Ascending aorta (tissue), 2 donors: ENCODE results near the gene LCOR. TPM values are rescaled to one million over a fixed set of nuclear protein-coding genes. Genes with fewer than 3 reads are reported as not detected.

Experiments used
- DNase-seq, 2 donors: peaks; one replicate each; pipeline ENCODE4 v3.0.0-alpha.2; 2019; ENCODE audit warnings: low spot score in 2 of 2
- H3K27ac ChIP-seq, 2 donors: fragments of 200-600 bp; sonication (generic); one replicate each; pipeline ENCODE4 v1.5.1; 2016 to 2017; ENCODE audit warnings: mild to moderate bottlenecking in 1 of 2
- H3K27me3 ChIP-seq: fragments of 200-600 bp; sonication (generic); one replicate; pipeline ENCODE4 v1.5.1; 2017
- H3K36me3 ChIP-seq, 2 donors: fragments of 200-600 bp; sonication (generic); one replicate each; pipeline ENCODE4 v1.5.1; 2016
- H3K4me1 ChIP-seq, 2 donors: fragments of 200-600 bp; sonication (generic); one replicate each; pipeline ENCODE4 v1.5.1; 2016 to 2017; ENCODE audit warnings: mild to moderate bottlenecking in 1 of 2
- H3K4me3 ChIP-seq, 2 donors: fragments of 200-600 bp; sonication (generic); one replicate each; pipeline ENCODE4 v1.5.1; 2016 to 2017; ENCODE audit warnings: mild to moderate bottlenecking in 1 of 2
- H3K9me3 ChIP-seq, 2 donors: fragments of 200-600 bp; sonication (generic); one replicate each; pipeline ENCODE4 v1.5.1; 2016
- intact Hi-C: fragments of 100-400 bp; cut with DNase I; formaldehyde crosslinking; loops from one replicate; pipeline ENCODE4 v1.15.1; 2023
- total RNA-seq: library from RNA; depleted of rRNA; stranded (reverse); fragments of >200 nt; gene quantifications from one replicate; pipeline ENCODE4 v1.1.0, GENCODE V29; 2016
- TF ChIP-seq, protein P1 (sequence below), 3 experiments: fragments of 200-600 bp in 2 of 3; fragments of 450-650 bp in 1 of 3; sonication (generic) in 2 of 3; IDR thresholded peaks; one replicate each; pipeline ENCODE4 v1.5.1; 2016 to 2019; ENCODE audit warnings: antibody characterized with exemption in 3 of 3, mild to moderate bottlenecking in 1 of 3, moderate library complexity in 1 of 3

The LCOR gene
- total RNA-seq, 1 donor from 2014 or later = 7.5 TPM

DNA sequence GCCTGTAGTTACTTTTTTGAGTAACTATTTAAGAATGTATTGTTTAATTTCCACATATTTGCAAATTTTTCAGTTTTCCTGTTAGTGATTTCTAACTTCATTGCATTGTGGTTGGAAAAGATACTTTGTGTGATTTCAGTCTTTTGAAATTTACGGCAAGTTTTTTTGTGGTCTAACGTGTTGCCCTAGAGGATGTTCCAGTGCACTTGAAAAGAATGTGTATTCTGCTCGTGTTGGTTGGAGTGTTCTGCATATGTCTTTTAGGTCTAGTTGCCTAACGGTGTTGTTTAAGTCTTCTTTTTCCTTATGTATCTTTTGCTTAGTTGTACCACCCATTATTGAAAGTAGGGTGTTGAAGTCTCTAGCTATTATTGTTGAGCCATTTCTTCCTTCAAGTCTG is 59.7 kb downstream of the LCOR start:
- H3K4me3 ChIP-seq = no peak overlapping the region
- no peak overlapping the region for H3K27ac ChIP-seq
- H3K27me3 ChIP-seq = no peaks in the 10 kb centered on the region
- intact Hi-C loops = no loop called here
- no peaks in the 10 kb centered on the region for H3K9me3 ChIP-seq
- TF ChIP-seq, protein P1, sequence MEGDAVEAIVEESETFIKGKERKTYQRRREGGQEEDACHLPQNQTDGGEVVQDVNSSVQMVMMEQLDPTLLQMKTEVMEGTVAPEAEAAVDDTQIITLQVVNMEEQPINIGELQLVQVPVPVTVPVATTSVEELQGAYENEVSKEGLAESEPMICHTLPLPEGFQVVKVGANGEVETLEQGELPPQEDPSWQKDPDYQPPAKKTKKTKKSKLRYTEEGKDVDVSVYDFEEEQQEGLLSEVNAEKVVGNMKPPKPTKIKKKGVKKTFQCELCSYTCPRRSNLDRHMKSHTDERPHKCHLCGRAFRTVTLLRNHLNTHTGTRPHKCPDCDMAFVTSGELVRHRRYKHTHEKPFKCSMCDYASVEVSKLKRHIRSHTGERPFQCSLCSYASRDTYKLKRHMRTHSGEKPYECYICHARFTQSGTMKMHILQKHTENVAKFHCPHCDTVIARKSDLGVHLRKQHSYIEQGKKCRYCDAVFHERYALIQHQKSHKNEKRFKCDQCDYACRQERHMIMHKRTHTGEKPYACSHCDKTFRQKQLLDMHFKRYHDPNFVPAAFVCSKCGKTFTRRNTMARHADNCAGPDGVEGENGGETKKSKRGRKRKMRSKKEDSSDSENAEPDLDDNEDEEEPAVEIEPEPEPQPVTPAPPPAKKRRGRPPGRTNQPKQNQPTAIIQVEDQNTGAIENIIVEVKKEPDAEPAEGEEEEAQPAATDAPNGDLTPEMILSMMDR (IDR thresholded peaks at IDR 0.05) = no peak
- no peaks in the 10 kb centered on the region for H3K4me1 ChIP-seq
- DNase-seq = no peak
- H3K36me3 ChIP-seq = peaks cover 0 to 2% of the 10 kb centered on the region in 2 donors

DNA sequence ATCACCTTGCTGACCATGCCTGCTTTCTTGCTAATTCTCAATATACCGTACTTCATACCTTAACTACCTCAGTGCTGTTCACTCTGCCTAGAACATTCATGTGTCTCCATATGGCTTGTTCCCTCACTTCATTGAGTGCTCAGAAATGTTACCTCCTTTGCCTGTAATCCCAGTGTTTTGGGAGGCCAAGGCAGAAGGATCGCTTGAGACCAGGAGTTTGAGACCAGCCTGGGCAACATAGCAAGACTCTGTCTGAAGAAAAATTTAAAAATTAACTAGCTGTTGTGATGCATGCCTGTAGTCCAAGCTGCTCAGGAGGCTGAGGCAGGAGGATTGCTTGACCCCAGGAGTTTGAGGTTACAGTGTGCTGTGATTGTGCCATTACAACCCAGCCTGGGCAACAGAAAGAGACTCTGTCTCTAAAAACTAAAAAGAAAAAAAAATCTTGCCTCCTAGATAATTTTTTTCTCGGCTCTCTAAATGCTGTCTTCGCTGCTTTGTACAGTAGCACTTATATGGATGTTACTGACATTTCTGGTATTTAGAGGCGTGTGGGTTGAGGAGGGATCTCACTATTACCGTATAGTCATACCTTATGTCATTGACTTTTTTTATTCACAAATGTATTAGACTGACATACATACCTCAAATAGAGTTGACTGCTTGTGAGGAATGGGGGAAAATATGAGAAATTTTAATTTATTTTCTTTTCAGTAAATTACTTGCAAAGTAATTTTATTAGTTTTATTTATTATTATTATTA is 63.7 kb downstream of the LCOR start:
- no peak for DNase-seq
- Histone ChIP-seq H3K4me3 (no peak overlapping the region), H3K4me1 (no peaks in the 10 kb centered on the region), H3K9me3 (no peaks in the 10 kb centered on the region), H3K27me3 (no peaks in the 10 kb centered on the region), H3K27ac (no peak overlapping the region), H3K36me3 (no peaks in the 10 kb centered on the region)
- TF ChIP-seq, protein P1 (IDR thresholded peaks at IDR 0.05) = no peak
- intact Hi-C loops = no loop called here

DNA sequence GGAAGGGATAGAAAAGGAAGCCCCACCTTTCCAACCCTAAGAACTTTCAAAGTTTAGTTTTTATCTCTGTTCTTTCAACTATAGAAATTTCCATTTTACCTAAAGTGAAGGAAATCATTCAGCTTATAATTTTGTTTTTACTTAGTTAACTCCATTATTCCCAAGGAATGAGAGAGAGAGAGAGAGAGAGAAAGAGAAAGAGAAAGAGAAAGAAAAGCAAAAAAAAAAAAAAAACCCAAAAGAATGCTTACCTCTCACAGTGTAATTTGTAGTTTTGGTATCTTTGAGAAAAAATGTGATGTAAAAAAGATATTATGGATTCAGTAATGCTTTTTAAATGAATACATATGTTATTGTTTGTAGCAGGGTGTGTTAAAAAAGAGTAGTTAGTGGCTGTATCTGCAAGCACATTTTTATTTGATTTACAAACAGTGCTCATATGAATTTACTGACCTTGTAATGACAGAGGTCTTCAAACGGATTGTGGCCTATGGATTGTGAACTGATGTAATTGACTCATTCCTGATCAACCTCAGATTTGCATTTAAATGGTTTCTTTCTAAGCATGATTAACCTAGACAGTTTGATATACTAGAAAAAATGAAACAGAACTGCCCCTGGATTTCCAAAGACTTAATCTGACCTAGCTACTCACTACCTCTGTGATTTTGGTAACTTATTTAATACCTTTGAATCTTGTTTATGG is 64.9 kb downstream of the LCOR start:
- intact Hi-C loops = no loop called here
- no peak overlapping the region for H3K27ac ChIP-seq
- no peak for DNase-seq
- no peak overlapping the region for H3K4me3 ChIP-seq
- no peaks in the 10 kb centered on the region for H3K9me3 ChIP-seq
- no peaks in the 10 kb centered on the region for H3K36me3 ChIP-seq
- H3K4me1 ChIP-seq = no peaks in the 10 kb centered on the region
- H3K27me3 ChIP-seq = no peaks in the 10 kb centered on the region
- TF ChIP-seq, protein P1 (IDR thresholded peaks at IDR 0.05) = no peak

DNA sequence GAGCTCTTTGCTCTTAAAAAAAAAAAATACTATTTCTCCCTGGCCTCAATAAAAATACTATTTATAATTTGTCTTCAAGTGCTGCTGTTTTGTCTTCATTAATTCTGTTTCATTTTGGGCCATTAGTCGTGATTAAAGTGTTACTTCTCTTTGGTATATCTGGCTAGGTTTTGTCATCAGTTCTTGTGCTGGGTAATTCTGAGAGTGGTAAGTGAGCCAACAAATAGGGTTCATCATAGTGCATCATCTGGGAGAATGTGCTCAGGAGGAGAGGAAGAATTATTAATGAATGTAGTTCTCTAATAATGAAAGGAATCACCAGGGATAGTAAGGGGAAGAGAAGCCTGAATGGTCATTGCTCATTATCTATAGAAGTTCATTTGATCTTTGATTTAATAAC is 70.0 kb downstream of the LCOR start:
- DNase-seq = no peak
- H3K4me1 ChIP-seq = peaks cover 0 to 2% of the 10 kb centered on the region in 2 donors
- H3K27me3 ChIP-seq = no peaks in the 10 kb centered on the region
- TF ChIP-seq, protein P1 (IDR thresholded peaks at IDR 0.05) = no peak
- H3K4me3 ChIP-seq = no peak overlapping the region
- no peaks in the 10 kb centered on the region for H3K9me3 ChIP-seq
- intact Hi-C loops = no loop called here
- no peak overlapping the region for H3K27ac ChIP-seq
- H3K36me3 ChIP-seq = no peaks in the 10 kb centered on the region

DNA sequence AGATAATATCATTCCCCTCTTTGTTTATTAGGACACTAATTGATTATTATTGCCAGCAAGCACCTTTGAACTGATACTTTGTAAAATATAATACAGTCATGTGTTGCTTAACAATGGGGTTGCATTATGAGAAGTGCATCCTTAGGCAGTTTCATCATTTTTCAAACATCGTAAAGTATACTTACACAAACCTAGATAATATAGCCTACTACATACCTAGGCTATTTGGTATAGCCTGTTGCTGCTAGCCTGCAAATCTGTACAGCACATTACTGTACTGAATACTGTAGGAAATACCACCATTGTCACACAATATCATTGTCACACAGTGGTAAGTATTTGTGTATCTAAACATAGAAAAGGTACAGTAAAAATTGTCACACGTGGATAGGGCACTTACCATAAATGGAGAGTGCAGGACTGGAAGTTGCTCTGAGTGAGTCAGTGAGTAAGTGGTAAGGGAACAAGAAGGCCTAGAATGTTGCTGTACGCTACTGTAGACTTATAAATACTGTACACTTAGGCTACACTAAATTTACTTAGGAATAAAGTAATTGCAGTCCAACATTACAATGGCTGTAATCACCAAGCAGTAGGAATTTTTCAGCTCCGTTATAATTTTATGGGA is 70.7 kb downstream of the LCOR start:
- H3K4me3 ChIP-seq = no peak overlapping the region
- H3K27ac ChIP-seq = no peak overlapping the region
- no peak for DNase-seq
- intact Hi-C loops = no loop called here
- H3K36me3 ChIP-seq = no peaks in the 10 kb centered on the region
- peaks cover 0 to 3% of the 10 kb centered on the region in 2 donors for H3K4me1 ChIP-seq
- H3K9me3 ChIP-seq = no peaks in the 10 kb centered on the region
- TF ChIP-seq, protein P1 (IDR thresholded peaks at IDR 0.05) = no peak
- no peaks in the 10 kb centered on the region for H3K27me3 ChIP-seq
